H1 (cell line): ENCODE results near the gene CCL22. TPM values are rescaled to one million over a fixed set of nuclear protein-coding genes. Genes with fewer than 3 reads are reported as not detected.
A peak's percentile ranks its signal among the peaks of the same experiment; 100 is the strongest.

Experiments used
- CTCF ChIA-PET: fragments of 300-600 bp; sonication (Branson Sonifier 250); formaldehyde crosslinking; loops from one replicate; lab custom pipeline; 2021; ENCODE audit not compliant: partially characterized antibody; lab: Charles Lee
- POLR2A ChIA-PET: fragments of 300-600 bp; sonication (Branson Sonifier 250); formaldehyde crosslinking; loops from one replicate; lab custom pipeline; 2021; ENCODE audit warnings: inconsistent platforms; ENCODE audit not compliant: partially characterized antibody; lab: Charles Lee
- DNase-seq, 2 experiments: peaks; one replicate each; pipeline versions ENCODE4 v3.0.0 to v3.0.0-alpha.2; 2010 to 2022; ENCODE audit warnings: low spot score in 2 of 2, low read depth in 1 of 2, mixed read lengths in 1 of 2
- FAIRE-seq: peaks from 2 replicates; lab custom pipeline; 2011; peaks lifted over from hg19 to GRCh38; lab: Jason Lieb, UNC
- H2AFZ ChIP-seq: 2 replicates; pipeline ENCODE4 v1.8.1; 2012; ENCODE audit warnings: low read length, inconsistent platforms
- H2AK5ac ChIP-seq: 2 replicates; pipeline ENCODE4 v1.6.1; 2013; ENCODE audit warnings: low read depth, low read length
- H2BK120ac ChIP-seq: replicated peaks from 2 replicates; pipeline ENCODE3; 2013; ENCODE audit warnings: low read depth, low read length, inconsistent platforms
- H2BK12ac ChIP-seq: 2 replicates; pipeline ENCODE4 v1.6.1; 2013; ENCODE audit warnings: low read depth, low read length
- H2BK15ac ChIP-seq: 2 replicates; pipeline ENCODE4 v1.6.1; 2013; ENCODE audit warnings: low read length
- H2BK20ac ChIP-seq: 2 replicates; pipeline ENCODE4 v1.6.1; 2013; ENCODE audit warnings: low read length
- H2BK5ac ChIP-seq: 2 replicates; pipeline ENCODE4 v1.6.1; 2013; ENCODE audit warnings: low read depth, low read length
- H3K14ac ChIP-seq: 2 replicates; pipeline ENCODE4 v1.6.1; 2013; ENCODE audit warnings: inconsistent platforms; ENCODE audit not compliant: insufficient read length
- H3K18ac ChIP-seq: 2 replicates; pipeline ENCODE4 v1.6.1; 2013; ENCODE audit warnings: low read length; ENCODE audit errors: extremely low read depth
- H3K23ac ChIP-seq: 2 replicates; pipeline ENCODE4 v1.6.1; 2013; ENCODE audit warnings: inconsistent platforms; ENCODE audit not compliant: insufficient read length
- H3K23me2 ChIP-seq: 2 replicates; pipeline ENCODE4 v1.6.1; 2013; ENCODE audit warnings: low read depth, low read length
- H3K27ac ChIP-seq: 2 replicates; pipeline ENCODE4 v1.6.1; 2011; ENCODE audit warnings: low read depth, low read length, inconsistent platforms
- H3K27me3 ChIP-seq, 4 experiments: replicated peaks in 1 of 4; 1 replicate in 1 of 4; 2 replicates in 3 of 4; pipeline versions ENCODE4 v1.6.1 to v1.8.1; 2011 to 2013; ENCODE audit warnings: low read length in 3 of 4, mild to moderate bottlenecking in 3 of 4, inconsistent platforms in 2 of 4, mixed read lengths in 2 of 4, moderate library complexity in 1 of 4; ENCODE audit not compliant: control insufficient read depth in 3 of 4, insufficient read depth in 3 of 4; ENCODE audit errors: extremely low read depth in 1 of 4
- H3K36me3 ChIP-seq, 4 experiments: 2 replicates each; pipeline versions ENCODE4 v1.6.1 to v1.8.1; 2011 to 2013; ENCODE audit warnings: mild to moderate bottlenecking in 4 of 4, low read length in 3 of 4, moderate library complexity in 2 of 4, control low read depth in 1 of 4, inconsistent platforms in 1 of 4; ENCODE audit not compliant: insufficient read depth in 4 of 4, control insufficient read depth in 2 of 4
- H3K4ac ChIP-seq: replicated peaks from 2 replicates; pipeline ENCODE3; 2013; ENCODE audit warnings: low read length, low read depth, mixed read lengths, inconsistent platforms; ENCODE audit not compliant: insufficient read length
- H3K4me1 ChIP-seq, 4 experiments: replicated peaks in 1 of 4; 1 replicate in 1 of 4; 2 replicates in 3 of 4; pipeline versions ENCODE4 v1.6.1 to v1.8.1; 2011 to 2013; ENCODE audit warnings: low read length in 3 of 4, inconsistent platforms in 2 of 4, mixed read lengths in 1 of 4; ENCODE audit not compliant: insufficient read depth in 4 of 4, control insufficient read depth in 3 of 4
- H3K4me2 ChIP-seq, 2 experiments: 2 replicates each; pipeline versions ENCODE4 v1.6.1 to v1.8.1; 2011 to 2013; ENCODE audit warnings: low read depth in 2 of 2, low read length in 2 of 2, control low read depth in 1 of 2, inconsistent platforms in 1 of 2, mild to moderate bottlenecking in 1 of 2; ENCODE audit not compliant: insufficient read depth in 1 of 2
- H3K4me3 ChIP-seq, 4 experiments: fragments of 200-600, 300-600 bp in 1 of 4; sonication (generic), shearing (Covaris generic), sonication (Bioruptor Twin) in 1 of 4; 2 replicates each; pipeline versions ENCODE4 v1.5.1 to v1.8.1; 2011 to 2016; ENCODE audit warnings: low read length in 4 of 4, low read depth in 3 of 4, control low read depth in 2 of 4, inconsistent platforms in 2 of 4, mild to moderate bottlenecking in 2 of 4, mixed read lengths in 1 of 4, moderate library complexity in 1 of 4; ENCODE audit not compliant: insufficient read depth in 2 of 4; ENCODE audit errors: extremely low read depth in 1 of 4
- H3K56ac ChIP-seq: replicated peaks from 2 replicates; pipeline ENCODE3; 2013; ENCODE audit warnings: low read depth, mild to moderate bottlenecking, mixed read lengths, low read length, inconsistent platforms; ENCODE audit not compliant: insufficient read length
- H3K79me1 ChIP-seq: 2 replicates; pipeline ENCODE4 v1.6.1; 2013; ENCODE audit warnings: low read depth, low read length, control low read depth
- H3K79me2 ChIP-seq, 2 experiments: 2 replicates each; pipeline versions ENCODE4 v1.6.1 to v1.8.1; 2012 to 2013; ENCODE audit warnings: low read length in 2 of 2, mild to moderate bottlenecking in 2 of 2, inconsistent platforms in 1 of 2; ENCODE audit not compliant: insufficient read depth in 2 of 2, control insufficient read depth in 1 of 2
- H3K9ac ChIP-seq, 4 experiments: replicated peaks in 1 of 4; 1 replicate in 1 of 4; 2 replicates in 3 of 4; pipeline versions ENCODE4 v1.6.1 to v1.8.1; 2011 to 2013; ENCODE audit warnings: low read depth in 3 of 4, low read length in 3 of 4, control low read depth in 2 of 4, mild to moderate bottlenecking in 2 of 4, moderate library complexity in 2 of 4, inconsistent platforms in 1 of 4; ENCODE audit errors: extremely low read depth in 1 of 4
- H3K9me3 ChIP-seq, 2 experiments: 2 replicates each; pipeline versions ENCODE4 v1.6.1 to v1.8.1; 2012 to 2013; ENCODE audit warnings: mild to moderate bottlenecking in 2 of 2, moderate library complexity in 2 of 2, control low read depth in 1 of 2, inconsistent platforms in 1 of 2, low read depth in 1 of 2, low read length in 1 of 2, mixed read lengths in 1 of 2; ENCODE audit not compliant: insufficient read depth in 2 of 2
- H4K20me1 ChIP-seq, 2 experiments: replicated peaks in 1 of 2; 2 replicates each; pipeline versions ENCODE3 to v1.8.1; 2011 to 2013; ENCODE audit warnings: inconsistent platforms in 2 of 2, low read length in 2 of 2, mild to moderate bottlenecking in 1 of 2; ENCODE audit not compliant: insufficient read depth in 2 of 2, control insufficient read depth in 1 of 2
- H4K5ac ChIP-seq: 2 replicates; pipeline ENCODE4 v1.6.1; 2013; ENCODE audit warnings: low read length, low read depth, mixed read lengths, inconsistent platforms; ENCODE audit not compliant: insufficient read length
- H4K8ac ChIP-seq: 2 replicates; pipeline ENCODE4 v1.8.0; 2013; ENCODE audit warnings: mild to moderate bottlenecking, moderate library complexity, low read length, inconsistent platforms; ENCODE audit not compliant: insufficient read depth; ENCODE audit errors: extremely low read depth
- H4K91ac ChIP-seq: replicated peaks from 2 replicates; pipeline ENCODE3; 2013; ENCODE audit warnings: low read length, mixed read lengths, inconsistent platforms; ENCODE audit not compliant: insufficient read length
- BCL11A ChIP-seq, 2 experiments: IDR thresholded peaks; one replicate each; pipeline ENCODE4 v1.6.1; 2011; ENCODE audit warnings: low read depth in 2 of 2, low read length in 2 of 2, mild to moderate bottlenecking in 2 of 2
- BRCA1 ChIP-seq: IDR thresholded peaks from 2 replicates; pipeline ENCODE4 v1.6.1; 2012; ENCODE audit warnings: low read depth, low read length, improper control_type of control experiment
- FOSL1 ChIP-seq: IDR thresholded peaks from 2 replicates; pipeline ENCODE4 v1.6.1; 2011; ENCODE audit warnings: mild to moderate bottlenecking, low read depth, low read length, moderate library complexity; ENCODE audit not compliant: insufficient read depth
- HDAC2 ChIP-seq, 2 experiments: fragments of 300-600 bp in 1 of 2; sonication (generic) in 1 of 2; IDR thresholded peaks; 2 replicates each; pipeline ENCODE4 v1.6.1; 2011 to 2012; ENCODE audit warnings: low read depth in 2 of 2, low read length in 2 of 2, mild to moderate bottlenecking in 2 of 2, moderate library complexity in 2 of 2, borderline replicate concordance in 1 of 2, inconsistent platforms in 1 of 2
- JUN ChIP-seq: IDR thresholded peaks from 2 replicates; pipeline ENCODE4 v1.6.1; 2011; ENCODE audit warnings: low read depth, mild to moderate bottlenecking, improper control_type of control experiment, low read length
- KDM1A ChIP-seq: fragments of 200-600, 300-600 bp; sonication (generic); IDR thresholded peaks from 2 replicates; pipeline ENCODE4 v1.7.1; 2016; ENCODE audit warnings: mild to moderate bottlenecking, low read length, borderline replicate concordance
- KDM5A ChIP-seq: fragments of 200-600 bp; IDR thresholded peaks from 2 replicates; pipeline ENCODE4 v1.7.1; 2012; ENCODE audit warnings: mild to moderate bottlenecking, low read length, inconsistent platforms, mixed read lengths
- MAFK ChIP-seq: IDR thresholded peaks from 2 replicates; pipeline ENCODE4 v1.6.1; 2012; ENCODE audit warnings: low read depth, mild to moderate bottlenecking, improper control_type of control experiment, low read length
- RXRA ChIP-seq: IDR thresholded peaks from 2 replicates; pipeline ENCODE4 v1.6.1; 2011; ENCODE audit warnings: low read depth, mild to moderate bottlenecking, low read length, moderate library complexity; ENCODE audit not compliant: insufficient read depth
- TBP ChIP-seq: IDR thresholded peaks from 2 replicates; pipeline ENCODE4 v1.6.1; 2011; ENCODE audit warnings: low read depth, low read length, improper control_type of control experiment
- WGBS, 2 experiments: shearing (Covaris generic) in 1 of 2; methylation state at CpG; one replicate each; pipeline versions ENCODE4 v1.1.6 to v1.1.7; 2013 to 2015; ENCODE audit warnings: low lambda C conversion rate in 2 of 2, mixed read lengths in 2 of 2, inconsistent platforms in 1 of 2, low coverage in 1 of 2, missing lambda C conversion rate in 1 of 2; ENCODE audit not compliant: insufficient replicate concordance in 2 of 2, insufficient coverage in 1 of 2, insufficient read length in 1 of 2; ENCODE audit errors: extremely low coverage in 1 of 2, missing lambda C conversion rate in 1 of 2; 5-methylcytosine and 5-hydroxymethylcytosine counted together
- polyA plus RNA-seq, 7 experiments: library from polyadenylated mRNA; depleted of rRNA in 3 of 7; stranded (reverse) in 5 of 7; unstranded in 2 of 7; fragments of >200 nt in 5 of 7; fragments of 200-250 nt in 2 of 7; gene quantifications; 1 replicate in 5 of 7; 2 replicates in 1 of 7; 4 replicates in 1 of 7; pipeline versions ENCODE4 v1.2.1 to v1.2.3, GENCODE V29; 2011 to 2013; ENCODE audit warnings: missing spikeins in 2 of 7, mixed read lengths in 2 of 7
- total RNA-seq: library from RNA; stranded (reverse); fragmentation: NEBNext Ultra II Directional; extraction: Animal tissue kit (Norgen Biotek cat#: 25700); gene quantifications from 2 replicates; pipeline ENCODE4 v1.2.1, GENCODE V29; 2021
- TF ChIP-seq, protein P1 (sequence below): IDR thresholded peaks from 2 replicates; pipeline ENCODE4 v1.6.1; 2012; ENCODE audit warnings: inconsistent platforms
- TF ChIP-seq, protein P2 (sequence below): IDR thresholded peaks from 2 replicates; pipeline ENCODE4 v1.6.1; 2012; ENCODE audit warnings: inconsistent platforms

The CCL22 gene
- total and polyA plus RNA-seq, 2 of the 8 experiments (the other 6 are each of a cell fraction or from before 2014, with no cell fraction given), result not detected

DNA sequence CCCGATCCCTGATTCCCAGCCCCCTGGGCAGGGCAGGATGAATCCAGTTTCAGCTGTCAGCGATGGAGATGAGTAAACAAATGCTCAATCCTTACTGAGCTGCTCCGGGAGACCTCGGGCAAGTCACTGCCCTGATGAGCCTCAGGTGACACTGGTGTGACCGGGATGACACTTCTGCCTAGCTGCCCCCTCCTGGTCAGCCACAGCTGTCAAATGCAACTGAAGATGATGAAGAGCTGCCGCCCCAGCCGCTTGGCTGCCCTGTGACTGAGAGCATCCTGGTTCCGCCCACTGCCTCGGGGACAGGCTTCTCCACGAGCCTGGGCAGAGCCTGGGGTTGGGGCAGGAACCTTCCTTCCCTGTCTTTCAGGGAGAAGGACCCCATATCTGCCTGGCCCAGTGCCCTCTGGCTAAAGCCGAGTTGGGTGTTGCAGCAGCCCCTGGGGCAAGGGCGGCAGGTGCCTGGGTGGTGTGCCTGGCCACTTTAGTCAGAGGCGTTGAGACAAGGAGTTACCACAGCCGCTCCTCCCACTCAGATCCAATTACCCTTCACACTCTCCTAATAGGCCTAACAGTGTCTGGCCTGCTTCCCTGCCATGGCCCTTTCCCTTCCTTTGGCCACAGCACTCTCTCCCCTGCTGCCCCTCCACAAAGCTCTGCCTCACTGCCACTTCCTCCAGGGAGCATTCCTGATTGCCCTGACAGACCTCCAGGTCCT, 51.4 kb downstream of the CCL22 start:
- Histone ChIP-seq H3K23me2 (peaks cover 9% of the 10 kb centered on the region; the same call in 1 of the 2 replicates), H3K4me2 (no peak overlapping the region), H3K4me3 (no peak overlapping the region), H2AK5ac (no peak overlapping the region), H3K4me1 (no peaks in the 10 kb centered on the region; a peak in 2 of 7 replicates), H2AFZ (no peak overlapping the region), H3K79me2 (no peaks in the 10 kb centered on the region), H3K18ac (no peak overlapping the region), H4K20me1 (peaks cover 0 to 4% of the 10 kb centered on the region in 2 experiments), H2BK20ac (no peak overlapping the region), H3K4ac (no peak overlapping the region), H3K14ac (no peak overlapping the region), H4K5ac (no peak overlapping the region), H3K56ac (no peak overlapping the region), H2BK120ac (no peak overlapping the region), H3K9me3 (no peaks in the 10 kb centered on the region; a peak in 1 of 4 replicates), H3K79me1 (no peaks in the 10 kb centered on the region), H4K8ac (peak overlapping the region; percentile 57; the same call in 1 of the 2 replicates), H3K27me3 (no peaks in the 10 kb centered on the region), H3K23ac (no peak overlapping the region), H4K91ac (no peak overlapping the region), H2BK5ac (no peak overlapping the region), H2BK15ac (no peak overlapping the region), H2BK12ac (no peak overlapping the region), H3K27ac (no peak overlapping the region)
- CTCF ChIA-PET, result interaction anchor here (0.6 to 19.2 kb wide), 5 partner anchors 9 to 1492 kb away, joined by 3 to 513 read pairs (median 5); no protein-coding TSS in a partner anchor
- POLR2A ChIA-PET, result no interaction called here
- 80% methylated on average over 14 of the region's 14 CpGs; no CpG with 5 or more reads in 1 of the 2 experiments for WGBS, 2 experiments
- no peak for FAIRE-seq
- DNase-seq, result no peak
- no peak for TF ChIP-seq HDAC2 (IDR thresholded peaks at IDR 0.05; ENCODE audit: borderline replicate concordance in 1 of 2, low read depth in 2 of 2, low read length in 2 of 2)
- TF ChIP-seq KDM5A, result no peak
- TF ChIP-seq, protein P1, sequence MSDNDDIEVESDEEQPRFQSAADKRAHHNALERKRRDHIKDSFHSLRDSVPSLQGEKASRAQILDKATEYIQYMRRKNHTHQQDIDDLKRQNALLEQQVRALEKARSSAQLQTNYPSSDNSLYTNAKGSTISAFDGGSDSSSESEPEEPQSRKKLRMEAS, result no peak
- no peak for TF ChIP-seq BCL11A (IDR thresholded peaks at IDR 0.05; ENCODE audit: low read depth in 2 of 2, low read length in 2 of 2)
- TF ChIP-seq FOSL1, result no peak
- no peak for TF ChIP-seq MAFK
- TF ChIP-seq, protein P2, sequence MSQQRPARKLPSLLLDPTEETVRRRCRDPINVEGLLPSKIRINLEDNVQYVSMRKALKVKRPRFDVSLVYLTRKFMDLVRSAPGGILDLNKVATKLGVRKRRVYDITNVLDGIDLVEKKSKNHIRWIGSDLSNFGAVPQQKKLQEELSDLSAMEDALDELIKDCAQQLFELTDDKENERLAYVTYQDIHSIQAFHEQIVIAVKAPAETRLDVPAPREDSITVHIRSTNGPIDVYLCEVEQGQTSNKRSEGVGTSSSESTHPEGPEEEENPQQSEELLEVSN, result no peak
- no peak for TF ChIP-seq JUN
- no peak for TF ChIP-seq RXRA
- TF ChIP-seq BRCA1, result no peak
- TF ChIP-seq KDM1A, result no peak
- no peak for TF ChIP-seq TBP
- TF ChIP-seq, all 59 proteins: peak for 0
- no peaks in the 10 kb centered on the region for H3K36me3 ChIP-seq
- no peak overlapping the region for H3K9ac ChIP-seq
